Common myeloid progenitor, CD34-positive (primary cell): ENCODE measurements around the gene TNFRSF1B.

ENCODE experiments used
- CTCF ChIA-PET: fragments of 350-600 bp; sonication (Branson Sonifier 250); formaldehyde crosslinking; loops from one replicate; lab custom pipeline; 2021; ENCODE audit warnings: antibody characterized with exemption; lab: Charles Lee
- POLR2A ChIA-PET: fragments of 350-600 bp; sonication (Branson Sonifier 250); formaldehyde crosslinking; loops from one replicate; lab custom pipeline; 2021; ENCODE audit warnings: antibody characterized with exemption; lab: Charles Lee
- DNase-seq, 3 donors: peaks; one replicate each; pipeline versions ENCODE4 v3.0.0 to v3.0.0-alpha.2; 2013
- H3K27ac ChIP-seq, 2 experiments: 1 replicate in 1 of 2; 2 replicates in 1 of 2; pipeline ENCODE4 v1.7.0; 2013; ENCODE audit warnings: inconsistent platforms in 2 of 2, low read length in 2 of 2, mild to moderate bottlenecking in 2 of 2, low read depth in 1 of 2, moderate library complexity in 1 of 2; ENCODE audit not compliant: severe bottlenecking in 2 of 2, insufficient read depth in 1 of 2, poor library complexity in 1 of 2
- H3K27me3 ChIP-seq, 5 experiments: replicated peaks in 2 of 5; 1 replicate in 3 of 5; 2 replicates in 2 of 5; pipeline versions ENCODE4 v1.6.1 to v1.7.0; 2013; ENCODE audit warnings: low read length in 4 of 5, mild to moderate bottlenecking in 2 of 5, moderate library complexity in 2 of 5, inconsistent platforms in 1 of 5; ENCODE audit not compliant: insufficient read depth in 5 of 5, control insufficient read depth in 4 of 5
- H3K36me3 ChIP-seq, 4 experiments: 1 replicate in 2 of 4; 2 replicates in 2 of 4; pipeline versions ENCODE4 v1.6.1 to v1.7.0; 2013; ENCODE audit warnings: low read length in 3 of 4, control low read depth in 1 of 4, mild to moderate bottlenecking in 1 of 4; ENCODE audit not compliant: control insufficient read depth in 4 of 4, insufficient read depth in 4 of 4
- H3K4me1 ChIP-seq, 4 experiments: 1 replicate in 3 of 4; 2 replicates in 1 of 4; pipeline versions ENCODE4 v1.6.1 to v1.7.1; 2013; ENCODE audit warnings: low read length in 3 of 4, mild to moderate bottlenecking in 3 of 4, control low read depth in 1 of 4, inconsistent platforms in 1 of 4, moderate library complexity in 1 of 4; ENCODE audit not compliant: control insufficient read depth in 4 of 4, insufficient read depth in 4 of 4; ENCODE audit errors: control extremely low read depth in 1 of 4
- H3K4me3 ChIP-seq, 7 experiments: 1 replicate in 4 of 7; 2 replicates in 3 of 7; pipeline versions ENCODE4 v1.5.1 to v1.7.0; 2013; ENCODE audit warnings: mild to moderate bottlenecking in 7 of 7, low read length in 6 of 7, moderate library complexity in 6 of 7, inconsistent platforms in 2 of 7, low read depth in 2 of 7, control low read depth in 1 of 7; ENCODE audit not compliant: insufficient read depth in 4 of 7, control insufficient read depth in 1 of 7; ENCODE audit errors: extremely low read depth in 1 of 7
- H3K9me3 ChIP-seq, 5 experiments: 1 replicate in 4 of 5; 2 replicates in 1 of 5; pipeline versions ENCODE4 v1.6.1 to v1.7.1; 2013; ENCODE audit warnings: low read length in 4 of 5, mild to moderate bottlenecking in 2 of 5, inconsistent platforms in 1 of 5, low read depth in 1 of 5, moderate library complexity in 1 of 5; ENCODE audit not compliant: control insufficient read depth in 4 of 5, insufficient read depth in 2 of 5; ENCODE audit errors: control extremely low read depth in 1 of 5
- WGBS: methylation state at CpG from one replicate; pipeline ENCODE4 v1.1.5; 2013; ENCODE audit not compliant: insufficient coverage; 5-methylcytosine and 5-hydroxymethylcytosine counted together

Gene TNFRSF1B

DNA sequence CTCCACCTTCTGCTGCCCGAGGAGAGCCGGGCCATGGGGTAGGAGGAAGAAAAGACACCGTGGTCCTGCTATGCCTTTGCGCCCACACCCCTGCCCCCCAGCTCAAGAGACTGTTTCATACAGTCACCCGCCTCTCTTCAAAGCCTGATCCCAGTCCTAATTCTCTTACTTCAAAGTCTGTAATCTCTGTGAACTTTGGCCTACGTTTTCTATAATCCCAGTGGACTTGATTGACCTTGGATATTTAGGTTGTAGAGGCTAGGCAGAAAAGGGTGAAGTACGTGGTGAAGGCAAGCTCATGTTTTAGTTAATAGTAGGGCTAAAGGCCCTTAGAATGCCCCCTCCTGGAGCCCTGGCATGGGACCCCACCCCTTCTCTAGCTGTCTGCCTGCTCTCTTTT, 91.5 kb downstream of the TNFRSF1B start:
- Histone ChIP-seq H3K4me3 (no peak overlapping the region), H3K4me1 (no peaks in the 10 kb centered on the region), H3K36me3 (peaks cover 19 to 71% (median 50%) of the 10 kb centered on the region in 4 experiments), H3K27me3 (no peaks in the 10 kb centered on the region), H3K9me3 (peaks cover 0 to 2% (median 0%) of the 10 kb centered on the region in 5 experiments), H3K27ac (no peak overlapping the region)
- POLR2A ChIA-PET: no interaction called here
- 94% methylated on average over 5 of the region's 7 CpGs for WGBS
- CTCF ChIA-PET: interaction anchor here (1.1 kb wide), 1 partner anchor 10 kb away, joined by 3 read pairs; no protein-coding TSS in a partner anchor
- DNase-seq: no peak
